GM19023 (cell line): ENCODE data around the gene IL20.

Experiments
- ATAC-seq: cut with Tn5 transposase; IDR thresholded peaks from one replicate; pipeline ENCODE4 v1.9.1; 2021; ENCODE audit warnings: mild to moderate bottlenecking, moderate library complexity; ENCODE audit not compliant: unreplicated experiment

The IL20 gene

DNA sequence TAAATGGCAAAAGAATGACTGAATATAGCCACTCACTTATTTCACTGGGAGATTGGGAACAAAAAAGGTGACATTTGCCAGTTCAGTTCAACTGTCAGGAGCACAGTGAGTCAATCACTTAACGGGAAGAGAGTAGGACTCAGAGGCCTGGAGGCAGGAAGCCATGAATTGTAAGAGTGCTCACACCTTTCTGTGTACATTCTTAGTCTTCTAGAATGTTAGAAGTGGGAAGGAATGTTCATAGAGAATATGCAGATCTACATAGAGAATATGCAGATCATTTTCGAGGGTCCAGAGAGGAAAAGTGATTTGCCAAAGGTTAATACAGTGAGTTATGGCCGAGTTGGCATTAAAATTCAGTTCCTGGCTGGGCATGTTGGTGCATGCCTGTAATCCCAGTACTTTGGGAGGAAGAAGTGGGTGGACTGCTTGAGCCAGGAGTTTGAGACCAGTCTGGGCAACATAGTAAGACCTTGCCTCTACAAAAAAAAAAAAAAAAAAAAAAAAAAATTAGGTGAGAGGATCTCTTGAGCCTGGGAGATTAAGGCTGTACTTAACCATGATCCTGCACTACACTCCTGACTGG lies 8.3 kb downstream of the IL20 start:
- ATAC-seq, result no peak

GRCh38 chr1:206875752-206876377 lies 10.4 kb downstream of the IL20 start:
- ATAC-seq, result no peak

- ATAC-seq, result no peak
Observed at GRCh38 chr1:206878456-206878855, 13.0 kb downstream of the IL20 start.

DNA sequence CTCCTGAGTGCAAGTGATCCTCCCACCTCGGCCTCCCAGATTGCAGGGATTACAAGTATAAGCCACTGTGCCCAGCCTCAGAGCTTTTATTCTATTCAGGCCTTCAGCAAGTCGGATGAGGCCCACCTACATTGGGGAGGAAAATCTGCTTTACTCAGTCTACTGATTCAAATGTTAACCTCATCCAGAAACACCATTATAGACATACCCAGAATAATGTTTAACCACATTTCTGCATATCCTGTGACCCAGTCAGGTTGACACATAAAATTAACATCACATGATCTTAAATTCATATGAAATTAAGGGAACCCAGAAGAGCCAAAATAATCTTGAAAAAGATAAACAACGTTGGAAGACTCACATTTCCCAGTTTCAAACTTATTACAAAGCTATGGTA lies 14.9 kb downstream of the IL20 start:
- no peak for ATAC-seq

DNA sequence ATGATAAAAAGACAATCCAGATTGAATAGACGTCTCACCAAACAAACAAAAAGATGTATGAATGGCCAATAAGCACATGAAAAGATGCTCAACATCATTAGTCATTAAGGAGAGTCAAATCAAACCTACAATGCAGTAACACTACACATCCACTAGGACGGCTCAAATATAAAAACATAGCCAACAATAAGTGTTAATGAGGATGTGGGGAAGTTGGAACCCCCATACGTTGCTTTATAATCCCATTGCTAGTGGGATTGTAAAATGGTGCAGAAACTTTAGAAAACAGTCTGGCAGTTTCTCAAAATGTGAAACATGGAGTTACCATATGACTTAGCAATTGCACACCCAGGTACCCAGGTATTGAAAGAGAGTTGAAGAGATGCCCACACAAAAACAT lies 17.1 kb downstream of the IL20 start:
- ATAC-seq, result no peak

GRCh38 chr1:206883160-206883559 lies 17.7 kb downstream of the IL20 start:
- ATAC-seq, result no peak

DNA sequence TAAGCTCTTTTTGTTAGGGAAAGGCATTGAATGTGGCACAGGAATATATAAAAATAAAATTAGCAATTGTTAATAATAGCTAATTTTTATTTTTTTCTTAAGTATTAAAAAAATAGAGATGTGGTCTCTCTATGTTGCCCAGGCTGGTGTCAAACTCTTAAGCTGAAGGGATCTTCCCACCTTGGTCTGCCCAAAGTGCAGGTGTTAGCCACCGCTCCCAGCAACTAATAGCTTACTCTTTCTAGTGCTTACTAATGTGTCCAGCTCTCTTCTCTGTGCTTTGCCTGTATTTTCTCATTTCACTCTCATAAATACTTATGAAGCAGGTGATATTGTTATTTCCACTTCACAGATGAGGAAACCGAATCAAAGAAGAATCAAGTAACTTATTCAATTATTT lies 18.5 kb downstream of the IL20 start:
- ATAC-seq, result no peak

DNA sequence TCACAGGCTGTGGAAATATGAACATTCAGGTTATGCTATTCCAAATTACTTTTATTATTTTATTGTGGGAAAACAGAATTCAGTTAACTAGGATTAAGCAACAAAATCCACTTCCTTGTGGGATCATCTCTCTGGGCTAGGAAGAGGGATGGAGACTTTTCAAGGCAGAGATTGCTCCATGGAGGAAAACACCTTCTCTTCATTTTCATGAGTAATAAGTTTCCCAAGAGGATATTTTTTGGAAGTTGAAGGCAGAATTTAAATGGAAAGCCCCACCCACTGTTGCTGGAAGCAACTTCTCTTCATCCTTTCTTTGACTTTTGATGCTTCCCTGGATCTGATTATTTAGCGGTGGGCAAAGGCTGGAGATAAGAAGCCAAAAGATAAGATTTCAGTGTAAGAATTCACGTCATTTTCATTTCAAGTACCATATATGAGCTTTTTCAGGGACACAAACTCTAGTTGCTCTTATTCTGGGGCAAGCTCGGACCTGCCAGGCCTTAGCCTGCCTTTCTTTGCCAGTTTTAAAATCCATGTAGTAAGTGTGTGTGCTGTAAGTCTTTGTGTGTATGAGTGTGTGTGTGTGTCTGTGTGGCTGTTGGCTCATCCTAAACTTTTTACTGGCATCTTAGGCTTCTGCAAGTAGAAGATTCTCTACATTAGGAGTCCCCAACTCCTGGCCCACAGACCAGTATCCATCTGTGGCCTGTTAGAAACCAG lies 20.1 kb downstream of the IL20 start:
- ATAC-seq, result no peak

GRCh38 chr1:206886831-206887230 lies 21.4 kb downstream of the IL20 start:
- no peak for ATAC-seq

DNA sequence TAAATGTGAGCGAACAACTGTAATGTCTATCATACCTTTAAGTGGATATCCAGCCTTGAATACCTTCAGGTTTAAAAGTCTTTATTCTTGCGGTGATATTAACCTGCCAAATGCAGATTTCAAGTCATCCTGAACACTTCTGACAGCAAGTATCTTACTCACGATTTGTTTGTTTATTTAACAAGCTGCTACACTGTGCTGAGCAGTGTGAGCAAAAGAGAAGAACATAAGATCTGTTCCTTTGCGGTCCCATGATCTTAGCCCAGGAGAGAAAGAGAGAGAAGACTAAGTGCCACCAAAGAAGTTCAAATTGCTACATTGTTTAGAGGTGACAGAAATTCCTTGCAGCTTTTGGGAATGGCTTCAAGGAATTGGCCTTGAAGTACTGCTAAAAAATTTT lies 22.3 kb downstream of the IL20 start:
- ATAC-seq, result no peak

DNA sequence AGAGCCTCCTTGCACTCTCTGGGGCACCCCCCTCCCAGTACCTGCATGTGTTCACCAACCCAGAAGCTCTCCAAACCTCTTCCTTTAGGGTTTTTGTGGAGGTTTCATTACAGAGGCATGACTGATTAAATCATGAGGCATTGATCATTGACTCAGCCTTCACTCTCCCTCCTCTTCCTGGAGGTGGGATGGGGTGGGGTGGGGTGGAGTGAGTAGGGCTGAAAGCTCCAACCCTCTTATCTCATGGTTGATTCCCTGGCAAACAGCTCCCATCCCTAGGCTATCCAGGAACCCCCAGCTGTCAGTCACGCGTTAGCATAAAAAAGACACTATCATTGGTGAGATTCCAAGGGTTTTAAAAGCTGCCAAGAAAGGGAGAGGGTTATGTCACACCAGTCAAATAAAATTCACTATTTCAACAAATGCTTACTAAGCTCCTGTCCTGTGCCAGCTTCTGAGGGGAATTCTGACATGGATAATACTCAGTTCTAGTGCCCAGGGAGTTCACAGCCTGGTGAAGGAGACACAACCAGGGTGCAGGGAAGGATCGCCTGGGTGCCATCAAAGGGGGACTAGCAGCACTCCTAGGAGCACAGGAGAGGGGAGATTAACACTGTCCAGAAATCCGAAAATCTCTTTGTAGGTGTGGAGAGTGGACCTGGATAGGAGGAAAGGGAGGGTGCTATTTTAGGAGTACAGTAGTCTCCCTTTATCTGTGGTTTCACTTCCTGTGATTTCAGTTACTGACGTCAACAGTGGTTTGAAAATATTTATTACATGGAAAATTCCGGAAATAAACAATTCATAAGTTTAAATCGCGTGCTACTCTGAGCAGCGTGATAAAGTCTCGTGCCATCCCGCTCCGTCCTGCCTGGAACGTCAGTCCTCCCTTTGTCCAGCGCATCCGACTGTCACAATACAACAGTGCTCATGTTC lies 25.0 kb downstream of the IL20 start:
- ATAC-seq, result no peak

- ATAC-seq, result no peak
Observed at GRCh38 chr1:206891412-206891811, 26.0 kb downstream of the IL20 start.

DNA sequence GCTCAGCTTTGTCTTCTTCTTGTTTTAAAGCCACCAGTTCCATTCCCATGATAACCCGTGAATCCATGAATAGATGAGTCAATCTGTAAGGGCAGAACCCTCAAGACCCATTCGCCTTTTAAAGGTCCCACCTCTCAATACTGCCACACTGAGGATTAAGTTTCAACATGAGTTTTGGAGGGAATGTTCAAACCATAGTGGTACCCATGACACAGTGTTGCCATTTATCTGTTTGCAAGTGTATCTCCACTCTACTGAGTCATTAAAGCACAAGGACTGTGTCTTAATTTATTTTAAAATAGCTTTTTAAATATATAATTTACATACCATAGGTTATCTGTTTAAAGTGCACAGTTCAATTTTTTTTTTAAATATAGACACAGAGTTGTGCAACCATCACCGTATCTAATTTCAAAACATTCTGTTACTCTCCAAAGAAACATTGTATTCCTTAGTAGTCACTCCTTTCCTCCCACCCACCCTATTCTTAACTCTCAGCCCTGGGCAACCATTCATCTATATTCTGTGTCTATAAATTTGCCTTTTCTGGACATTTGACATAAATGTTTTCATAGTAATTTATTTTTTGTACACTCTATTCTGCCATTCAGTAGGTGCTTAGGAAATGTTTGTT lies 27.0 kb downstream of the IL20 start:
- no peak for ATAC-seq

- no peak for ATAC-seq
Observed at GRCh38 chr1:206893380-206893779, 28.0 kb downstream of the IL20 start.

DNA sequence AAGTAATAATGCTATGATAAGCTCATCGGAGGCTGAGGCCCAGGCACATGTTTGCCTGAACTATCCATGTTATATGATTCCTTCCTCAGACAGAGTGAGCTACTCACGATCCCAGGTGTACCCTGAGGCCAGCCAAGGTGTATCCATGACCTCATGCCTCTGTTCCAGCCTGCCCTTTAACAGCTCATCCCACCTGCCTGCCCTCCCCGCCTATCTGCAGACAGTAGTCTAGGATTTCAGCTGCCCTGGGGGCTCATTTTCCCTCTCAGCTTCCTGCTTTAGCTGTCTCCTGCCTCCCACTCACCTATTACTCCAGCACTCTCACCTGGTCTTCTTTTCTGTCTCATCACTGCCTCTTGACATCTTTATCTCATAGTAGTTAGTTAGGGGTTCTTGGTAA lies 29.9 kb downstream of the IL20 start:
- ATAC-seq, result no peak

GRCh38 chr1:206895837-206896242 lies 30.4 kb downstream of the IL20 start:
- ATAC-seq, result no peak

DNA sequence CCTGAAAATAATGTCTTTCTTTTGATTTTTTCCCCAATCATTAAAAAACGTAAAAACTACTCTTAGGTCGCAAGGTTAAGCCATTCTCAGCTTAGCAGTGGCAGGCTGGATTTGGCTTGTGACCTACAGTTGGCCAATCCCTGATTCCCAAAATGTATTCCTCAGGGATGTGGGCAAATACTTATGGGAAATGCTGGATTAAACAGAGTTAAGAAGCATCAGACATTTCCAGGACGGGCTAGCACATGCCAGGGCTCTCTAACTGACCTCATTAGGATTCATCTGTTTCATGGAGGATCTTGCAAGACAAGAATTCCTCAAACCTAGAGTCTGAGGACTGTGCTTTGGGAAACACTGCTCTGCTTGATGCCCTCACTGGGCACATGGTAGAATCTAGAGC lies 30.8 kb downstream of the IL20 start:
- ATAC-seq, result no peak

DNA sequence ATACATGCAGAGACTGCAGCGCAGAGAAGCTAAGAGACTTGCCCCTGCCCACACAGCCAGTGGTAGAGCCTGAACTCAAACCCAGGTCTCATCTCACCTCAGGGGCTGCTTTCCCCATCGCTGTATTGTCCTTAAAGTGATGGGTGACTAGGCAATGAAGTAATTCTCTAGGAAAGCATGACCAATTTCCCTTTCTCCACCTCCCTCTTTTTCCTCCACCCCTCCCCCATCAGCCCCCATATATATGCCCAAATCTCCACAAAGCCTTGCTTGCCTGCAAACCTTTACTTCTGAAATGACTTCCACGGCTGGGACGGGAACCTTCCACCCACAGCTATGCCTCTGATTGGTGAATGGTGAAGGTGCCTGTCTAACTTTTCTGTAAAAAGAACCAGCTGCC lies 31.8 kb downstream of the IL20 start, which contains the start of gene IL24:
Gene IL24 (plus strand): TSS at position 269 of the 400 bp plus-strand sequence. CDS start 390 bp downstream, outside the sequence.
- no peak for ATAC-seq

GRCh38 chr1:206898089-206898914 lies 32.9 kb downstream of the IL20 start:
- no peak for ATAC-seq

GRCh38 chr1:206898915-206899431 lies 33.5 kb downstream of the IL20 start:
- ATAC-seq, result no peak
